GM03348 (cell line): ENCODE data around the gene SLC15A2.
"Not testable (repeated sequence)": the region's sequence is repeated elsewhere in the genome, so short reads cannot be mapped to it uniquely, and the experiment has no call there.

ENCODE experiments used
- DNase-seq: peaks from one replicate; pipeline ENCODE4 v3.0.0; 2012; ENCODE audit warnings: low spot score

Gene SLC15A2

DNA sequence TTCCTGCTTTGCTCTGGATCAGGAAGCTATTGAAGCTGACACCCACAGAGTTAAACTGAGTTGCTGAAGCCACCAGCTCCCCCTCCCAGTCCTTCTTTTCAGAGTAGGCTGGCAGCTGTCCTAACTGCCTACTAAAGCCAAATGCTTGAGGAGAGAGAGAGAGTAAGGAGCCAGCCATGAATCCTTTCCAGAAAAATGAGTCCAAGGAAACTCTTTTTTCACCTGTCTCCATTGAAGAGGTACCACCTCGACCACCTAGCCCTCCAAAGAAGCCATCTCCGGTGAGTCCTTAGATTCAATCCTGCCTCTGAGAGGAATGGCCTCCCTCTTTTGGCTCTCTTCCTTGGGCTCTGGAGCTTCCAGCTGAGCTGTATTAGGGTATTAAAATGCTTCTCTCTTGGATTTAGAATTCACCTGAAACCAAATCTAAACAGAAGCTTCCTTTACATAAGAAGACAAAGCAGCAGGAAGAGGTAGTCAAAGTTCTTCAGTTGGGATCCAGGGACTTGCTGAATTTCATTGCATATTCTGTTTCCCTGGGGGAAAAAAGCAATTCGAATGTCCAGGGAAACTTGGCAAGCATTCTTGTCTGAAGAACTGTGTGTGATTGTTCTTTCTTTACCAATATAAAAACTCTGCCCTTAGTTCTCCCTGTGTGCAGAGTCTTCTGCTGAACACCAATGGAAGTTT, at the start of gene SLC15A2:
Gene SLC15A2 (plus strand): TSS at position 101 of the 690 bp plus-strand sequence. CDS start 76 bp downstream, at position 177.
- DNase-seq = no peak

DNA sequence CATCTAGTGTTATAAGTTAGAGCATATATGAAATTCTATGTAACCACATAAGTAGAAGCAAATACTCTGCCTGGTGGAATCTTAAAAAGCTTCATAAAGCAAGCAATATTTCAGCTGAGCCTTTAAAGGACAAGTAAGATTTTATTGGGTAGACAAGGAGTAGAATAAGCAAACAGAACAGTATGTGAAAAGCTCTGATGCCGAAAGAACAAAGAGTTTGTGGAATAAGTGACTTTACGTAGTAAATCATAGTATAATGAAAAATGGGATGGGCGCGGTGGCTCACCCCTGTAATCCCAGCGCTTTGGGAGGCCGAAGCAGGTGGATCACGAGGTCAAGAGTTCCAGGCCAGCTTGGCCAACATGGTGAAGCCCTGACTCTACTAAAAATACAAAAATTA, 49.3 kb upstream of the SLC15A2 start:
- no peak for DNase-seq

GRCh38 chr3:121852256-121852655, 41.9 kb upstream of the SLC15A2 start:
- DNase-seq = no peak

DNA sequence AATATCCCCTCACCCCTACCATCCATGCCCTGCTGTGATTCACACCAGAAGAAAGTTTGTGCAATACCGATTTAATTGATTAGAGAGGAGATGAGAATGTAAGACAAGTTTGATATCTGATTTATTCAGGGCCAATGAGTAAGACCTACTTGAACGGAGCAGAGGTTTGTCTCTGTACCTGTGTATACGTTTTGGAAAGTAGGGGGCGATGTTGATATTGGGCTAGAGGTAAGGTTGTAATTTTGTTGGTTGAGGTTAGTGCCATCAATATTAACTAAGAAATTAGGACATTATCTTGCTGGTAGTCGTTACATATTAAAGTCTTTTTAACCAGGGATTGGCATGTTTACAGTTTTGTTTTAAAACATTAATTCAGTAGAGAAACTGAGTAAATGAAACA, 38.6 kb upstream of the SLC15A2 start:
- DNase-seq = no peak

DNA sequence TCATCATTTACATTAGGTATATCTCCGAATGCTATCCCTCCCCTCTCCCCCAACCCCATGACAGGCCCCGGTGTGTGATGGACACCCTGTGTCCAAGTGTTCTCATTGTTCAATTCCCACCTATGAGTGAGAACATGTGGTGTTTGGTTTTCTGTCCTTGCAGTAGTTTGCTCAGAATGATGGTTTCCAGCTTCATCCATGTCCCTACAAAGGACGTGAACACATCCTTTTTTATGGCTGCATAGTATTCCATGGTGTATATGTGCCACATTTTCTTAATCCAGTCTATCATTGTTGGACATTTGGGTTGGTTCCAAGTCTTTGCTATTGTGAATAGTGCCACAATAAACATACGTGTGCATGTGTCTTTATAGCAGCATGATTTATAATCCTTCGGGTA, 36.4 kb upstream of the SLC15A2 start:
- not testable (repeated sequence) for DNase-seq

GRCh38 chr3:121863247-121863646, 31.0 kb upstream of the SLC15A2 start:
- DNase-seq = not testable (repeated sequence)

GRCh38 chr3:121863801-121864200, 30.4 kb upstream of the SLC15A2 start:
- no peak for DNase-seq

- no peak for DNase-seq
Observed at GRCh38 chr3:121869736-121870135, 24.5 kb upstream of the SLC15A2 start.

DNA sequence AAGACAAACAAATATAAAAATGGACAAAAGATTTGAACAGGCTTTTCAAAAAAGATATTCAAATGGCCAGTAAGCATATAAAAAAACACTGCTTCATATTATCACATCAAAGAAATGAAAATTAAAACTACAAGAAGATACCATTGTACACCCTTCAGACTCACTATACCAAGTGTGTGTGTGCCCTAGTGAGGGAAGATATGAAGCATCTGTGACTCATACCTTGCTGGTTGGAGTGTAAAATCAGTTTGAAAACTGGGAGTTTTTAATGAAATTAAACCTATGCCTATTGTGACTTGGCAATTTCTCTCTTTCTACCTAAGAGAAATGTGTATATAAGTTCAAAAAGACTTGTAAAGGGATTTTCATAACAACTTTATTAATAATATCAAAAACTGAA, 23.5 kb upstream of the SLC15A2 start:
- no peak for DNase-seq

DNA sequence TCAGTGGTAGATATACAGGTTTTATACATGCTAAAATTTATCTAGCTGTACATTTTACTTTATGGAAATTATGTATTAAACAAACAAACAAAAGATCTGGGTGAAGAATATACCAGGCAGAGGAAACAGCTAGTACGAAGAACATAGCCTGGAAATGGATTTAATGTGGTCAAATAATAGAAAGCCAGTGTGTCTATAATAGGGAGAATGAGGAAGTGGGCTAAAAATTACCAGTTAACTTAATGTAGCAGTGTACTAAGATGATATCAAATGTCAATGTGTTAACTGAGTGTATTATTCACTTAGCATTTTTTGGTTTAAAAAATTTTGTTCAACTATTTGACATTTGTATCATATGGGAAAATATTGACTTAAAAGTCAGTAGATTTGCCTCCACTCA, 22.8 kb upstream of the SLC15A2 start:
- DNase-seq = no peak

- no peak for DNase-seq
Observed at GRCh38 chr3:121878411-121878810, 15.8 kb upstream of the SLC15A2 start.

DNA sequence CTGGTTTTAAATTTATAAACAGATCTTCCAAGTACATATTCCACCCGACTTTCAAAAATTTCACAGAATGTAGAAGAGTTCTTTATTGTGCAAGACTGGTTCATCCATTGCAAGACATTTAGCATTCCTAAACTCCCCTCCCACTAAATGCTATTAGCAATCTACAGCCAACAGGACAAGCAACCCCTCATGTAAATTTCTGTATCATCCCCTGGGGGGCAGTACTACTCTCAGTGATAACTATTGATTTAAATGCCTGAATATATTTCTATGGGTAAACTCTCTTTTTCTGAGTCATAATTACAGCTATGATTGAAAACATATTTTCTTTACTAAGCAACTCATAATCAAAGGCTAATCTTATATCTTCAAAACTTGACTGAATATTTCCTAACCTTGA, 10.7 kb upstream of the SLC15A2 start:
- DNase-seq = peak; percentile 20

- DNase-seq = peak; percentile 10
Observed at GRCh38 chr3:121885386-121885785, 8.8 kb upstream of the SLC15A2 start.

GRCh38 chr3:121895121-121895520, 920 bp downstream of the SLC15A2 start:
- DNase-seq = no peak

DNA sequence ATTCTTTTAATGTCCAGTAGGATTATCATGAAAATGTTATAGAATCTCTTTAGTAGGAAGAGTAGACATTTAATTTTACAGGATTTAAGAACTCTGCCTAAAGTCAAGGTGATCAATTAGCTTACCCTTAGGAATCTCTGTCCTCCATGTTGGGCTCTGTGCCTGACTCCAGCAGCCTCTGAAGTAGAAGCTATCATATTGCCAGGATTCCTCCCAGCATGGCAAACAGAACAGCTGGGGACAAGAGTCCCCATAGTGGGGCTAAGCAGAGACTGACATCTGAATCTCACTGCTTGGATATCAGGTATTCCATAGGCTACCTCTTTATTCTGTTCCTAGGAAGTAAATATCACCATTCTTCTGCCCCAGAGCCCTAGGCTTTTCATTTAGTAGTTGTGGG, 1.5 kb downstream of the SLC15A2 start:
- no peak for DNase-seq

- DNase-seq = no peak
Observed at GRCh38 chr3:121896823-121897222, 2.6 kb downstream of the SLC15A2 start.

- no peak for DNase-seq
Observed at GRCh38 chr3:121897296-121897695, 3.1 kb downstream of the SLC15A2 start.

DNA sequence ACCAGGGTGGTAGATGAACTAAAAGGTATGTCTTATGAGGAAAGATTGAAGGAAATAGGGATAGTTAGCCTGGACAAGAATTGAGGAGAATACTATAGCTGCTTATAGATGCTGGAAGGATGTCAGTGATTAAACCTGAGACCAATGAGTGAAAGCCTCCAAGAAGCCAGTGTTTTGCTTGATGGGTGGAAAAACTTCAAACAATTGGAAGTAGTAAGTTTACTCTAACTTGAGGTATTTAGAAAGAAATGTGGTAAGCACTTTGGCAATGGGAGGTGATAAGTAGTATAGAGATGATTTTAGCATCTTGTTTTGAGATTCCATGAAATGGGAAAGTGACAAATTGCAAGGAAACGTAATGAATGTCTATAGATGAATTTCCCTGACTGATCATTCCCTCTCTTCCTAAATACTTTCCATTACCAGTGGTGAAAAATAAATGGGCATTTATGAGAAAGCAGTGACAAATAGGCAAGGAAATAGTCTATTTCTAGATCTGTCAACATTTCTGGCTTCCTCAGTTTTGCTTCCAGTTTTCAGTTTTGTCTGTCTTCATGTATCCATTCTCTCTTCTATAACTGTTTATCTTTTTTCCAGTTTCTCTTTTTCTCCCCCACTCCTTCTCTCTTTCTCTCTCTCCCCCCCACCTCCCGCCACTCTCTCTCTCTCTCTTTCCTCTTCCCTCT, 19.2 kb downstream of the SLC15A2 start:
- no peak for DNase-seq

DNA sequence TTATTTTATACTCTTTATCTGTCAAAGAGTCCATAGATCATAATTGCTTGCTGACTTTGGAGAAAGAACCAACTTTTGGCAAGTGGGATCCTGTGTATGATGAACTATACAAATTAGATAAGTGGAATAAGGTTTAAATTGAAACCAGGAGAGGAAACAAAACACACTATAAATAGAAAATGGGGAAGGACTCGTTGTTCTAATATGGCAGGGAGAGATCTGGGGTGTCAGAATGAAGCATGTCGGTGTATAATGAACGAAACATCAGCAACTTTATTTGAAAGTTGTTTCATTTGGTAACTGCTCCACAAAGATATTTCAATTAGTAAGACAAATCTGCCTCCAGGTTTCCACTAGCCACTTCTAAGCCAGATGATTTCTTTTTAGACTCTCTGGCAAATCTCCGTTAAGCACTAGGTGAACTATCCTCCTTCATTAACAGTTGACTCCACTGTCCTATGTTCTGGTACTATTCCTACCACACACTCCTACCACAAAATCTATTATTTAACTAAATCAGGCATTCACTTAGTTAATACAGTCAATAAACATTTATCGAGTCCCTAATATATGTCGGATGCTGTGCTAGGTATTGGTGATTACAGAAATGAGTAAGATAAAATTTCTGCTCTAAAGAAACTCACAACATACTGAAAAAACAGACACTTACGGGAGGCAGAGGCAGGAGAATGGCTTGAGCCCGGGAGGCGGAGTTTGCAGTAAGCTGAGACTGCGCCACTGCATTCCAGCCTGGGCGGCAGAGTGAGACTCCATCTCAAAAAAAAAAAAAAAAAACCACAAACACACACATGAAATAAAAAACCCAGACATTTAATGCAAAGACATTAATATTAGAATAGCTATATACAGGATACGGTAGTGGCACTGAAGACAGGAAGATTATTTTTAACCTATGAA, 20.1 kb downstream of the SLC15A2 start:
- DNase-seq = no peak

GRCh38 chr3:121916189-121916588, 22.0 kb downstream of the SLC15A2 start:
- no peak for DNase-seq

DNA sequence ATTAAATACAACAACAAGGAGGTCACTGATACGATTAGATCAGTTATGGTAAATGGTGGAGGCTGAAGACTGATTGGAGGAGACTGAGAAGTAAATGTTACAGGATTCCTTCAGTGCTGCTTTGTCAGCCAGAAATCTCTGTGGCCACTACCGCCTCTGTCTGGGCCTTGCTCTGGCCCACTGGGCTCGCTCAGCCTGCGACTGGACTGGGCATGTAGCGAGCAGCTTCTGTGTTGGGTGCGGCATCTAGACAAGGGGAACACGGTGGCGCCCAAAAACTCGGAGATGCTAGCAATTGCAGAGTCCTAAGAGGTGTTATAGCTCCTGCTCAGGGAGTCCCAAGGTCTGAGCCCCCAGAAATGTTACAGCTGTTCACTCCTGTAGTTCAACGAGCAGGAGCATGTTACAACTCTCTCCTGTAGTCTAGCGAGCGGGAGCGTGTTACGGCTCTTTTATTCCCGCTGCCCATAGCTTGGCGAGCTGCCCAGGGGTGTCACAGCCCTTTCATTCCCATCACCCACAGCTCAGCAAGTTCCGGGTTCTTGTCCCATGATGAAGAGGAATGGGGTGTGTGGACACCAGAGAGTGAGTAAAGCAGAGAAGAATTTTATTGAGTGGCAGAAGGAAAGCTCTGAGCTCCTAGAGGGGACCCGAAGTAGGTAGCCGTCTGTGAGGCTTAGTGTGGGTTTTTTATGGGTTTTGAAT, 24.7 kb downstream of the SLC15A2 start:
- DNase-seq = no peak

GRCh38 chr3:121924734-121925133, 30.5 kb downstream of the SLC15A2 start:
- no peak for DNase-seq
